Activated CD8-positive, alpha-beta T cell treated with anti-CD3 and anti-CD28 coated beads for 36 hours (primary cell): ENCODE data around the gene ABAT. TPM values are rescaled to one million over a fixed set of nuclear protein-coding genes. Genes with fewer than 3 reads are reported as not detected.

Experiments
- ATAC-seq: fragments of 200-7000 bp; cut with Tn5 transposase; one replicate; pipeline ENCODE4 v1.10.0; 2021; ENCODE audit warnings: mild to moderate bottlenecking, moderate library complexity
- CTCF ChIA-PET: fragments of 350-600 bp; sonication (Branson Sonifier 250); formaldehyde crosslinking; loops from one replicate; lab custom pipeline; 2021; ENCODE audit warnings: antibody characterized with exemption; lab: Charles Lee
- POLR2A ChIA-PET: fragments of 350-600 bp; sonication (Branson Sonifier 250); formaldehyde crosslinking; loops from one replicate; lab custom pipeline; 2021; ENCODE audit warnings: antibody characterized with exemption; lab: Charles Lee
- DNase-seq: peaks from one replicate; pipeline ENCODE4 v3.0.0-alpha.2; 2020
- H3K27ac Mint-ChIP-seq: one replicate; pipeline ENCODE4 v1.8.0; 2021; ENCODE audit warnings: mild to moderate bottlenecking, mixed read lengths
- H3K27me3 Mint-ChIP-seq: one replicate; pipeline ENCODE4 v1.8.0; 2021; ENCODE audit warnings: mixed read lengths
- H3K36me3 Mint-ChIP-seq: one replicate; pipeline ENCODE4 v1.8.0; 2021; ENCODE audit warnings: low read depth, mixed read lengths
- H3K4me1 Mint-ChIP-seq: one replicate; pipeline ENCODE4 v1.8.0; 2021; ENCODE audit warnings: low read depth, mixed read lengths
- H3K4me3 Mint-ChIP-seq: one replicate; pipeline ENCODE4 v1.8.0; 2021; ENCODE audit warnings: mild to moderate bottlenecking, moderate library complexity, mixed read lengths
- H3K9me3 Mint-ChIP-seq: one replicate; pipeline ENCODE4 v1.8.0; 2021; ENCODE audit warnings: mixed read lengths
- CTCF ChIP-seq: fragments of 200-600 bp; IDR thresholded peaks from one replicate; pipeline ENCODE4 v1.8.0; 2022; ENCODE audit warnings: antibody characterized with exemption, mild to moderate bottlenecking
- intact Hi-C: fragments of 100-400 bp; cut with micrococcal nuclease; formaldehyde crosslinking; loops from one replicate; pipeline ENCODE4 v1.10.0; 2022
- total RNA-seq, 2 experiments: library from RNA; stranded (reverse); gene quantifications; one replicate each; pipeline ENCODE4 v1.2.3, GENCODE V29; 2021

Gene ABAT
- total RNA-seq, 2 experiments from 2014 or later, result 5.1 TPM

- no peak overlapping the region for H3K27ac Mint-ChIP-seq
- H3K36me3 Mint-ChIP-seq, result peaks cover 64% of the 10 kb centered on the region
- TF ChIP-seq CTCF, result no peak
- intact Hi-C loops, result no loop called here
- H3K4me3 Mint-ChIP-seq, result no peak overlapping the region
- no peak for ATAC-seq
- H3K4me1 Mint-ChIP-seq, result peaks cover 32% of the 10 kb centered on the region
- ChIA-PET POLR2A (no interaction called here), CTCF (interaction anchor here (0.7 to 1.4 kb wide), 2 partner anchors 12 to 68 kb away, joined by 3 to 4 read pairs; no protein-coding TSS in a partner anchor)
- H3K27me3 Mint-ChIP-seq, result no peaks in the 10 kb centered on the region
- no peaks in the 10 kb centered on the region for H3K9me3 Mint-ChIP-seq
- DNase-seq, result no peak
Observed at GRCh38 chr16:8812162-8812843, 137.9 kb downstream of the ABAT start.

- DNase-seq, result peak; percentile 24
- ChIA-PET POLR2A (interaction anchor here (1.2 kb wide), 1 partner anchor 7 kb away, joined by 3 read pairs; no protein-coding TSS in a partner anchor), CTCF (no interaction called here)
- TF ChIP-seq CTCF, result no peak
- Mint-ChIP-seq H3K27ac (peak overlapping the region; percentile 73), H3K27me3 (no peaks in the 10 kb centered on the region), H3K4me3 (no peak overlapping the region), H3K4me1 (peaks cover 37% of the 10 kb centered on the region), H3K9me3 (no peaks in the 10 kb centered on the region), H3K36me3 (peaks cover 64% of the 10 kb centered on the region)
- ATAC-seq, result peak; percentile 37
- intact Hi-C loops, result no loop called here
Observed at GRCh38 chr16:8814095-8814806, 139.8 kb downstream of the ABAT start.

- peaks cover 69% of the 10 kb centered on the region for H3K36me3 Mint-ChIP-seq
- peak; percentile 59 for ATAC-seq
- H3K27ac Mint-ChIP-seq, result peak overlapping the region; percentile 73
- H3K4me3 Mint-ChIP-seq, result no peak overlapping the region
- intact Hi-C loops, result no loop called here
- ChIA-PET POLR2A (interaction anchor here (0.8 to 1.2 kb wide), 3 partner anchors 12 to 52 kb away, joined by 3 to 4 read pairs (median 4); partner anchors contain the start of genes CARHSP1 and TMEM186), CTCF (interaction anchor here (0.9 to 1.2 kb wide), 3 partner anchors 16 to 245 kb away, joined by 3 read pairs; no protein-coding TSS in a partner anchor)
- no peaks in the 10 kb centered on the region for H3K27me3 Mint-ChIP-seq
- peaks cover 37% of the 10 kb centered on the region for H3K4me1 Mint-ChIP-seq
- DNase-seq, result no peak
- no peak for TF ChIP-seq CTCF
- H3K9me3 Mint-ChIP-seq, result no peaks in the 10 kb centered on the region
Observed at GRCh38 chr16:8816967-8817655, 142.7 kb downstream of the ABAT start.

- Mint-ChIP-seq H3K27ac (peak overlapping the region; percentile 67), H3K36me3 (peaks cover 63% of the 10 kb centered on the region), H3K4me1 (peaks cover 33% of the 10 kb centered on the region), H3K4me3 (no peak overlapping the region), H3K27me3 (no peaks in the 10 kb centered on the region), H3K9me3 (no peaks in the 10 kb centered on the region)
- ChIA-PET CTCF (interaction anchor here (1.2 kb wide), 1 partner anchor 54 kb away, joined by 3 read pairs; no protein-coding TSS in a partner anchor), POLR2A (no interaction called here)
- intact Hi-C loops, result no loop called here
- ATAC-seq, result no peak
- no peak for TF ChIP-seq CTCF
- no peak for DNase-seq
Observed at GRCh38 chr16:8818504-8819270, 144.3 kb downstream of the ABAT start.
